ENCODE measurements around the gene GYS1. TPM values are rescaled to one million over a fixed set of nuclear protein-coding genes. Genes with fewer than 3 reads are reported as not detected.

The GYS1 gene
- total RNA-seq, 1 experiment from 2014 or later: 59.6 TPM

DNA sequence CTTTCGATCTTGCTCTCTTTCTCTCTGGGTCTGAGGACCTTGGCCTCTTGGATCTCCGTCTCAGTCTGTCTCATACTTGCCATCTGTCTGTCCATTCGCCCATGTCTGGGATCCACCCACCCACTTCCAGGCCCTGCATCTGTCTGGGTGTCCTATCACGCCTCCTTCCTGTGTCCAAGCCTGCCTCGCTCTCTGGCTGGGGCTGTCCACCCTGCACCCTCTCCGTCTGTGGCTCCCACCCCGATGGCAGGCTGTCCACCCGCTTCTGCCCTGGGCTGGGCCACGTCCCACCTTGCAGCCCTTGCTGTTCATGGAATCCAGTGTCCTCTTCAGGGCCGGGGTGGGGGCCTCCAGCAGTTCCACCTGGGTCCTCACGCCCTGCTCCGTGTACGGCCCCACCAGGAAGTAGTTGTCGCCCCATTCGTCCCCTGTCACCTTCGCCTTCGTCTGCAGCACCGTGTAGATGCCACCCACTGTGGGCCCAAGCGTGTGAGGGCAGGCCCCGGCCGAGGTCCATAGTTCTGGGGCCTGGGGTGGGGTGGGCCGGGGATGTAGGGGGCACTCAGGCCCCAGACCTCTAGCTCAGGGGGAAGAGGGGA is 2.0 kb downstream of the GYS1 start:
- no peaks in the 10 kb centered on the region for H3K9me3 Mint-ChIP-seq (ENCODE audit: low read depth, unreplicated experiment)
- CTCF ChIA-PET: interaction anchor here (0.6 to 1.5 kb wide), 2 partner anchors 10 to 37 kb away, joined by 3 to 7 read pairs; partner anchors contain the start of gene BAX
- H3K4me1 Mint-ChIP-seq (ENCODE audit: low read depth, unreplicated experiment): peaks cover 35% of the 10 kb centered on the region
- TF ChIP-seq, protein P1, sequence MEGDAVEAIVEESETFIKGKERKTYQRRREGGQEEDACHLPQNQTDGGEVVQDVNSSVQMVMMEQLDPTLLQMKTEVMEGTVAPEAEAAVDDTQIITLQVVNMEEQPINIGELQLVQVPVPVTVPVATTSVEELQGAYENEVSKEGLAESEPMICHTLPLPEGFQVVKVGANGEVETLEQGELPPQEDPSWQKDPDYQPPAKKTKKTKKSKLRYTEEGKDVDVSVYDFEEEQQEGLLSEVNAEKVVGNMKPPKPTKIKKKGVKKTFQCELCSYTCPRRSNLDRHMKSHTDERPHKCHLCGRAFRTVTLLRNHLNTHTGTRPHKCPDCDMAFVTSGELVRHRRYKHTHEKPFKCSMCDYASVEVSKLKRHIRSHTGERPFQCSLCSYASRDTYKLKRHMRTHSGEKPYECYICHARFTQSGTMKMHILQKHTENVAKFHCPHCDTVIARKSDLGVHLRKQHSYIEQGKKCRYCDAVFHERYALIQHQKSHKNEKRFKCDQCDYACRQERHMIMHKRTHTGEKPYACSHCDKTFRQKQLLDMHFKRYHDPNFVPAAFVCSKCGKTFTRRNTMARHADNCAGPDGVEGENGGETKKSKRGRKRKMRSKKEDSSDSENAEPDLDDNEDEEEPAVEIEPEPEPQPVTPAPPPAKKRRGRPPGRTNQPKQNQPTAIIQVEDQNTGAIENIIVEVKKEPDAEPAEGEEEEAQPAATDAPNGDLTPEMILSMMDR (IDR thresholded peaks at IDR 0.05; ENCODE audit: unreplicated experiment): no peak
- DNase-seq: no peak
- intact Hi-C loops (cut with micrococcal nuclease; ENCODE audit: unreplicated experiment): loop anchor here (10.0 kb wide), 1 partner anchor 234 kb away; no protein-coding TSS in a partner anchor
- peak overlapping the region; percentile 92 for H3K4me3 Mint-ChIP-seq (ENCODE audit: low read depth, unreplicated experiment)
- no TSS peak for BruUV-seq (replicated peaks)
- no peaks in the 10 kb centered on the region for H3K27me3 Mint-ChIP-seq (ENCODE audit: unreplicated experiment)
- H3K36me3 Mint-ChIP-seq (ENCODE audit: insufficient read depth, unreplicated experiment): peaks cover 70% of the 10 kb centered on the region
- H3K27ac Mint-ChIP-seq (ENCODE audit: unreplicated experiment): no peak overlapping the region

DNA sequence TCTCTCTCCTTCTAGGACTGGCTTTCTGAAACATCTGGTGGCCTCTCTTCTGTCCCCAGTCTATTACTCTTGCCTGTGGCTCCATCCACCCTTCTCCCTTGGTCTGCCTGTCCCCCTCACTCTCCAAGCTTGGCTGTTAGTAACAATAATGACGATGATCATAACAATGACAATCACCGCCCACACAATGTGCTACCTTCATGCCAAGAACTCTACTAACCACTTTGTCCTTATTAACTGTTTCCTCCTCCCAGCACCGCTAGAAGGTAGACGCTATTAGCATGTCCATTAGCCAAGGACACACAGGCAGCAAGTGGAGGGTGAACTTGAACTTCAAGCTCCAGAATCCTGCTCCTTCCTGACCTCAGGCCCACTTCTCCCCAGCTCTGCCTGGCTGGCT is 2.7 kb downstream of the GYS1 start:
- H3K27ac Mint-ChIP-seq (ENCODE audit: unreplicated experiment): no peak overlapping the region
- TF ChIP-seq, protein P1 (IDR thresholded peaks at IDR 0.05; ENCODE audit: unreplicated experiment): no peak
- no TSS peak for BruUV-seq (replicated peaks)
- H3K9me3 Mint-ChIP-seq (ENCODE audit: low read depth, unreplicated experiment): no peaks in the 10 kb centered on the region
- DNase-seq: no peak
- intact Hi-C loops (cut with micrococcal nuclease; ENCODE audit: unreplicated experiment): loop anchor here (10.0 kb wide), 1 partner anchor 234 kb away; no protein-coding TSS in a partner anchor
- CTCF ChIA-PET: no interaction called here
- H3K4me1 Mint-ChIP-seq (ENCODE audit: low read depth, unreplicated experiment): peaks cover 31% of the 10 kb centered on the region
- no peak overlapping the region for H3K4me3 Mint-ChIP-seq (ENCODE audit: low read depth, unreplicated experiment)
- peaks cover 74% of the 10 kb centered on the region for H3K36me3 Mint-ChIP-seq (ENCODE audit: insufficient read depth, unreplicated experiment)
- no peaks in the 10 kb centered on the region for H3K27me3 Mint-ChIP-seq (ENCODE audit: unreplicated experiment)

DNA sequence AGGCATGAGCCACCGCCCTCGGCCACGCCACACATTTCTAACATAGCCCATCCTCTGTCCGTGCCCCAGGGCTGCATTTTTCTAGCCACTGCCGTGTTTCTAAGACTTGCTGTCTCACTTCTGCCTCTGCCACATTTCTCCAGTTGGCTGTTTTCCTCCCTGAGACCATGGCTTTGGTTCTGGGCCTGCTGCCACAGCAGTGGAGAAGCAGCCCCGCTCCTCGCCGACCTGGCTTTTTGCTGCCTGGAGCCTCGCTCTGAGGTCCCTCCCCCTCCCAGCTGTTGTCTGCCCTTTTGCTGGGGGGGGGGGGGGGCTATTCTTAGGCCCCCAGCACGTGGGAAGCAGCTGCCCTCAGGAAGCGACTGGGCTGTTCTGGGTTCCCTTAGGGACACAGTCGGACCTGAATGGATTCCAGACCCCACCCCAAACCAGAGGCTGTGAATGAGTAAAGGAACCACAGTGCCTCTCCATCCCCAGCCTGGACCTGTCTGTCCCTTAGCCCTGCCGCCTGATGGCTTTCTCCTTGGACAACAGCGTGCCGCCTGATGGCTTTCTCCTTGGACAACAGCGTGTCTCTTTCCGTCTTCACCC is 3.3 kb downstream of the GYS1 start:
- Mint-ChIP-seq H3K4me1 (ENCODE audit: low read depth, unreplicated experiment) (peaks cover 25% of the 10 kb centered on the region), H3K4me3 (ENCODE audit: low read depth, unreplicated experiment) (no peak overlapping the region), H3K27ac (ENCODE audit: unreplicated experiment) (no peak overlapping the region), H3K36me3 (ENCODE audit: insufficient read depth, unreplicated experiment) (peaks cover 68% of the 10 kb centered on the region), H3K27me3 (ENCODE audit: unreplicated experiment) (no peaks in the 10 kb centered on the region), H3K9me3 (ENCODE audit: low read depth, unreplicated experiment) (no peaks in the 10 kb centered on the region)
- CTCF ChIA-PET: interaction anchor here (0.6 to 1.1 kb wide), 2 partner anchors 10 to 55 kb away, joined by 3 read pairs; no protein-coding TSS in a partner anchor
- no peak for DNase-seq
- intact Hi-C loops (cut with micrococcal nuclease; ENCODE audit: unreplicated experiment): loop anchor here (10.0 kb wide), 1 partner anchor 235 kb away; no protein-coding TSS in a partner anchor
- TF ChIP-seq, protein P1 (IDR thresholded peaks at IDR 0.05; ENCODE audit: unreplicated experiment): no peak
- no TSS peak for BruUV-seq (replicated peaks)

DNA sequence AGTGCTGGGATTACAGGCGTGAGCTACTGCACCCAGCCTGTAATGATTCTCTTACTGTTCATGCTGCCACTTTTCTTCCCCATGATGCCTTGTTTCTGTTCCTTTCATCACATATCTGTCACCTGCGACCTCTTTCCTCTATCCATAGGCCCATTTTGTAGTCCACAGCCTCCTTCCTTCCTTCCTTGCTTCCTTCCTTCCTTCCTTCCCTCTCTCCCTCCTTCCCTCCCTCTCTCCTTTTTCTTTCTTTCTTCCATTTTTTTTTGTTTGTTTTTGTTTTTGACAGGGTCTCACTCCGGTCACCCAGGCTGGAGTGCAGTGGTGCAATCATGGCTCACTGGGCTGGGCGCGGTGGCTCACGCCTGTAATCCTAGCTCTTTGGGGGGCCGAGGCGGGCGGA is 4.2 kb downstream of the GYS1 start:
- no peaks in the 10 kb centered on the region for H3K9me3 Mint-ChIP-seq (ENCODE audit: low read depth, unreplicated experiment)
- no peak overlapping the region for H3K27ac Mint-ChIP-seq (ENCODE audit: unreplicated experiment)
- no peak overlapping the region for H3K4me3 Mint-ChIP-seq (ENCODE audit: low read depth, unreplicated experiment)
- no peak for DNase-seq
- H3K27me3 Mint-ChIP-seq (ENCODE audit: unreplicated experiment): no peaks in the 10 kb centered on the region
- CTCF ChIA-PET: interaction anchor here (1.1 kb wide), 1 partner anchor 9 kb away, joined by 3 read pairs; no protein-coding TSS in a partner anchor
- no TSS peak for BruUV-seq (replicated peaks)
- H3K36me3 Mint-ChIP-seq (ENCODE audit: insufficient read depth, unreplicated experiment): peaks cover 64% of the 10 kb centered on the region
- peaks cover 16% of the 10 kb centered on the region for H3K4me1 Mint-ChIP-seq (ENCODE audit: low read depth, unreplicated experiment)
- intact Hi-C loops (cut with micrococcal nuclease; ENCODE audit: unreplicated experiment): no loop called here
- TF ChIP-seq, protein P1 (IDR thresholded peaks at IDR 0.05; ENCODE audit: unreplicated experiment): no peak
